HEK293 (cell line): ENCODE results near the gene CRNKL1.

Experiments used
- CTCF ChIP-seq: fragments of 450-650 bp; formaldehyde crosslinking; IDR thresholded peaks from 2 replicates; pipeline ENCODE4 v1.5.1; 2016; ENCODE audit warnings: missing biosample characterization, missing genetic modification characterization
- ZFP69B ChIP-seq: fragments of 450-650 bp; formaldehyde crosslinking; IDR thresholded peaks from 2 replicates; pipeline ENCODE4 v1.5.1; 2016; ENCODE audit warnings: missing biosample characterization, missing genetic modification characterization
- ZNF121 ChIP-seq: fragments of 450-650 bp; formaldehyde crosslinking; IDR thresholded peaks from 2 replicates; pipeline ENCODE4 v1.5.1; 2016; ENCODE audit warnings: missing biosample characterization, missing genetic modification characterization
- ZNF324 ChIP-seq: fragments of 450-650 bp; formaldehyde crosslinking; IDR thresholded peaks from 2 replicates; pipeline ENCODE4 v1.5.1; 2016; ENCODE audit warnings: missing biosample characterization, missing genetic modification characterization
- ZNF501 ChIP-seq: fragments of 450-650 bp; formaldehyde crosslinking; IDR thresholded peaks from 2 replicates; pipeline ENCODE4 v1.5.1; 2016; ENCODE audit warnings: missing biosample characterization, missing genetic modification characterization
- ZNF510 ChIP-seq: fragments of 450-650 bp; formaldehyde crosslinking; IDR thresholded peaks from 2 replicates; pipeline ENCODE4 v1.5.1; 2018; ENCODE audit warnings: mild to moderate bottlenecking, missing genetic modification characterization, missing biosample characterization; ENCODE audit not compliant: insufficient replicate concordance

GRCh38 chr20:20012541-20012940 is 39.7 kb downstream of the CRNKL1 start:
- no peak for TF ChIP-seq CTCF (tag by site-specific recombination)
- TF ChIP-seq ZNF501 (tag by site-specific recombination) = no peak
- no peak for TF ChIP-seq ZNF324 (tag by site-specific recombination)
- no peak for TF ChIP-seq ZFP69B (tag by site-specific recombination)
- TF ChIP-seq ZNF121 (tag by site-specific recombination) = no peak
- no peak for TF ChIP-seq ZNF510 (tag by site-specific recombination)
